GM23248 (cell line): ENCODE measurements around the gene ZMYND19.

ENCODE experiments used
- EZH2 ChIP-seq: fragments of 200-600 bp; sonication (generic); IDR thresholded peaks from 2 replicates; pipeline ENCODE4 v1.6.1; 2018; ENCODE audit warnings: antibody characterized with exemption, mild to moderate bottlenecking; ENCODE audit not compliant: insufficient read depth, poor library complexity, severe bottlenecking
- EZH2phosphoT487 ChIP-seq: fragments of 200-600 bp; sonication (generic); IDR thresholded peaks from 2 replicates; pipeline ENCODE4 v1.6.1; 2018; ENCODE audit warnings: antibody characterized with exemption, moderate library complexity, mild to moderate bottlenecking, low read depth; ENCODE audit not compliant: insufficient read depth

DNA sequence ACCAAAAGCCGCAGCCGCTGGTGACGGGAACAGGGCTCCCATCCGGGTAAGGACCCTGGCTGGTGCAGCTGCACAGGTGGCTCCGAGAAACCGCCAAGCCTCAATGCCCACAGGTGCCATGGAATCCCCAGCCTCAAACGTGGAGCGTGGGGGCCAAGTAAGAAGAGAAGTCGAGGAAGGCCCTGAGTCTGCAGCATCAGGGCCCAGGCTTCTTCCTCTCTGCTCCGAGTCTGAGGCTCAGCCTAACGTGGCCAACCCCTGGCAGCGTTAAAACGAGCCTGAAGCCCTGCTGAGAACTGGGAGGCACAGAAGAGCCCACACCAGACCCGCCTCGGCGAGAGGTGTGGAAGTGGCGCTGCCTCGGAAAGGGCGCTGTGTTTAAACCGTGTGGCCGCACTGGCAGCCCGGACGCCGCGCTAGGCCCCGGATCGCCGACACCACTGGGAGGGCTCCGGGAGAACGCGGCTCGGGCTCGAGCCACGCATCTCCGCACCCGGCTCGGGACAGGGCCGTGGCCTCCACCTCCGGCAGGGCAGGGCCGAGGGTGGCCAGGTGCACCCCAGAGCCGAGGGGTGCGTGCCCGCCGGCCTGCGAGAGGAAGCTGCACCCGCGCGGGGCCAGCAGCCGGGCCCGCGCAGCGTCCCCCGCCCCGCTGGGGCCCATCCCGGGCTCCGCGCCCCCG is 730 bp downstream of the ZMYND19 start:
- TF ChIP-seq EZH2, result no peak
- TF ChIP-seq EZH2phosphoT487, result no peak
